Measurements from ENCODE around the gene GALC.
"Not testable (repeated sequence)": the region's sequence is repeated elsewhere in the genome, so short reads cannot be mapped to it uniquely, and the experiment has no call there.

GALC gene

GRCh38 chr14:88025313-88025712 is 32.3 kb upstream of the GALC start:
- Histone ChIP-seq H3K4me3 (no peak overlapping the region), H3K36me3 (no peaks in the 10 kb centered on the region), H3K27ac (no peak overlapping the region), H3K4me1 (no peaks in the 10 kb centered on the region), H3K27me3 (no peaks in the 10 kb centered on the region), H3K9me3 (no peaks in the 10 kb centered on the region)
- intact Hi-C loops (cut with DNase I; ENCODE audit: low total_unique reads), result no loop called here
- DNase-seq, result no peak
- TF ChIP-seq, protein P1, sequence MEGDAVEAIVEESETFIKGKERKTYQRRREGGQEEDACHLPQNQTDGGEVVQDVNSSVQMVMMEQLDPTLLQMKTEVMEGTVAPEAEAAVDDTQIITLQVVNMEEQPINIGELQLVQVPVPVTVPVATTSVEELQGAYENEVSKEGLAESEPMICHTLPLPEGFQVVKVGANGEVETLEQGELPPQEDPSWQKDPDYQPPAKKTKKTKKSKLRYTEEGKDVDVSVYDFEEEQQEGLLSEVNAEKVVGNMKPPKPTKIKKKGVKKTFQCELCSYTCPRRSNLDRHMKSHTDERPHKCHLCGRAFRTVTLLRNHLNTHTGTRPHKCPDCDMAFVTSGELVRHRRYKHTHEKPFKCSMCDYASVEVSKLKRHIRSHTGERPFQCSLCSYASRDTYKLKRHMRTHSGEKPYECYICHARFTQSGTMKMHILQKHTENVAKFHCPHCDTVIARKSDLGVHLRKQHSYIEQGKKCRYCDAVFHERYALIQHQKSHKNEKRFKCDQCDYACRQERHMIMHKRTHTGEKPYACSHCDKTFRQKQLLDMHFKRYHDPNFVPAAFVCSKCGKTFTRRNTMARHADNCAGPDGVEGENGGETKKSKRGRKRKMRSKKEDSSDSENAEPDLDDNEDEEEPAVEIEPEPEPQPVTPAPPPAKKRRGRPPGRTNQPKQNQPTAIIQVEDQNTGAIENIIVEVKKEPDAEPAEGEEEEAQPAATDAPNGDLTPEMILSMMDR (IDR thresholded peaks at IDR 0.05), result no peak

- H3K27ac ChIP-seq; H3K4me3 ChIP-seq; H3K9me3 ChIP-seq; DNase-seq; H3K27me3 ChIP-seq; H3K36me3 ChIP-seq; H3K4me1 ChIP-seq; intact Hi-C loops (cut with DNase I; ENCODE audit: low total_unique reads): not testable (repeated sequence)
Measured at GRCh38 chr14:88024252-88025086, 31.5 kb upstream of the GALC start.

- H3K4me1 ChIP-seq, result no peaks in the 10 kb centered on the region
- TF ChIP-seq, protein P1 (IDR thresholded peaks at IDR 0.05), result no peak
- no peak overlapping the region for H3K4me3 ChIP-seq
- no peak overlapping the region for H3K27ac ChIP-seq
- intact Hi-C loops (cut with DNase I; ENCODE audit: low total_unique reads), result no loop called here
- DNase-seq, result no peak
- no peaks in the 10 kb centered on the region for H3K9me3 ChIP-seq
- no peaks in the 10 kb centered on the region for H3K27me3 ChIP-seq
- H3K36me3 ChIP-seq, result no peaks in the 10 kb centered on the region
Measured at GRCh38 chr14:88023658-88024187, 30.7 kb upstream of the GALC start.

GRCh38 chr14:88017535-88017934 is 24.6 kb upstream of the GALC start:
- no peaks in the 10 kb centered on the region for H3K36me3 ChIP-seq
- no peak overlapping the region for H3K4me3 ChIP-seq
- intact Hi-C loops (cut with DNase I; ENCODE audit: low total_unique reads), result no loop called here
- no peaks in the 10 kb centered on the region for H3K4me1 ChIP-seq
- no peak overlapping the region for H3K27ac ChIP-seq
- TF ChIP-seq, protein P1 (IDR thresholded peaks at IDR 0.05), result no peak
- H3K27me3 ChIP-seq, result no peaks in the 10 kb centered on the region
- H3K9me3 ChIP-seq, result no peaks in the 10 kb centered on the region
- no peak for DNase-seq

GRCh38 chr14:88016768-88017167 is 23.8 kb upstream of the GALC start:
- H3K4me1 ChIP-seq, result no peaks in the 10 kb centered on the region
- H3K27ac ChIP-seq, result no peak overlapping the region
- intact Hi-C loops (cut with DNase I; ENCODE audit: low total_unique reads), result no loop called here

More at GRCh38 chr14:88016768-88017167, 23.8 kb upstream of the GALC start:
- Histone ChIP-seq H3K36me3 (no peaks in the 10 kb centered on the region), H3K27me3 (no peaks in the 10 kb centered on the region), H3K9me3 (no peaks in the 10 kb centered on the region), H3K4me3 (no peak overlapping the region)
- TF ChIP-seq, protein P1 (IDR thresholded peaks at IDR 0.05), result no peak
- no peak for DNase-seq

Measured in tibial artery (tissue), 4 donors.